VCaP (cell line): Measurements from ENCODE around the gene PTTG1IP.

ENCODE experiments used
- H3K27ac ChIP-seq: fragments of 450-650 bp; 2 replicates; pipeline ENCODE4 v1.5.1; 2017
- TF ChIP-seq, protein P1 (sequence below): fragments of 450-650 bp; conservative IDR thresholded peaks from 2 replicates; pipeline ENCODE4 v1.5.1; 2017; ENCODE audit warnings: mild to moderate bottlenecking, moderate library complexity

Gene PTTG1IP

DNA sequence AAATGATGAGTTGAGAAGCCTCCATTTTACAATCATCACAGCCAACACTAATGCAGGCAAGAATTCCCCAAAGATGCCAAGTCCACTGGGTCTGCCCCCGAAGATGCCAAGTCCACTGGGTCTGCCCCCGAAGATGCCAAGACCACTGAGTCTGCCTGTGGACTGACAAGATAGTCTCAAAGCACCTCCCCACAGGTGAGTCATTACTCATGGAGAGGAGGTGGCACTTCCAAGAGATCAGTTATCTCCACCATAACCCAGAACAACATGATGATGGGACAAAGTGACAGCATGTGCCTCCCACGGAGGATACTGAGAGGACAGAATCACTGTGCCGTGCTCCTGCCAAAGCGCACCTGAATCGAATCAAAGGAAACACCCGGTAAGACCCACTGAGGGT is 4.8 kb downstream of the PTTG1IP start:
- H3K27ac ChIP-seq = peak overlapping the region; percentile 91

DNA sequence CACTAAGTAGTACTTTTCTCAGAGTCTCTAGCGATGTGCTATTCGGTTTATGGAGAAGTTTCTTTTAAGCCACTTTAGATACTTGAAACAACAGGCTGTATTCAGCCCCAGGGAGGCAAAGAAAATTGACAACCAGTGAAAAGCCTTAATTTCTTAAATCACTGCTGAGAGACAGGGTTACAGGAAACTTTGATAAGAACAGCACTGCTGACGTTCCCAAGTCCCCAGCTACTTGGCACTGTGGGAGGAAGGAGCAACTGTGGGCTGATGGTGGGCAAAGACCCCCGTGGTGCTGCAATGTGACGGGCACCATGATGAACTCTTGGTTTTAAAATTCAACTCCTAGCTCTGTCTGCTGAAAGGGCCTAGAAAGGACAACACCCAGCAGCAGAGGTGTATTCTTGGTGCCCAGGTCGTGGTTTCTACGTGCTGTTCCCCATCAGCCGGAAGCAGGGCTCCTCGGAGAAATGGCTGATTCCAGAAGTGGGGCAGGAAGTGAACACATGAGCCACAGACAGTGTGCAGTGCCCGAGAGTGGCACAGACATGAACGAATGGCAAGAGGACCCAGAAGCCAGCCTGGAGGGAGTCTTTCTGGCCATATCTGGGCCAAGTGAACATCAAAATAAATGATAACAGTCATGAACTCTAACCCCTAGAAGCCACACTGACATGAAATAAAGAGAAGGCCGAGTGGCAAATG is 5.3 kb downstream of the PTTG1IP start:
- TF ChIP-seq, protein P1, sequence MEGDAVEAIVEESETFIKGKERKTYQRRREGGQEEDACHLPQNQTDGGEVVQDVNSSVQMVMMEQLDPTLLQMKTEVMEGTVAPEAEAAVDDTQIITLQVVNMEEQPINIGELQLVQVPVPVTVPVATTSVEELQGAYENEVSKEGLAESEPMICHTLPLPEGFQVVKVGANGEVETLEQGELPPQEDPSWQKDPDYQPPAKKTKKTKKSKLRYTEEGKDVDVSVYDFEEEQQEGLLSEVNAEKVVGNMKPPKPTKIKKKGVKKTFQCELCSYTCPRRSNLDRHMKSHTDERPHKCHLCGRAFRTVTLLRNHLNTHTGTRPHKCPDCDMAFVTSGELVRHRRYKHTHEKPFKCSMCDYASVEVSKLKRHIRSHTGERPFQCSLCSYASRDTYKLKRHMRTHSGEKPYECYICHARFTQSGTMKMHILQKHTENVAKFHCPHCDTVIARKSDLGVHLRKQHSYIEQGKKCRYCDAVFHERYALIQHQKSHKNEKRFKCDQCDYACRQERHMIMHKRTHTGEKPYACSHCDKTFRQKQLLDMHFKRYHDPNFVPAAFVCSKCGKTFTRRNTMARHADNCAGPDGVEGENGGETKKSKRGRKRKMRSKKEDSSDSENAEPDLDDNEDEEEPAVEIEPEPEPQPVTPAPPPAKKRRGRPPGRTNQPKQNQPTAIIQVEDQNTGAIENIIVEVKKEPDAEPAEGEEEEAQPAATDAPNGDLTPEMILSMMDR = no peak
- H3K27ac ChIP-seq = peak overlapping the region; percentile 91

More for the DNA sequence above, 4.8 kb downstream of the PTTG1IP start:
- TF ChIP-seq, protein P1 = no peak

DNA sequence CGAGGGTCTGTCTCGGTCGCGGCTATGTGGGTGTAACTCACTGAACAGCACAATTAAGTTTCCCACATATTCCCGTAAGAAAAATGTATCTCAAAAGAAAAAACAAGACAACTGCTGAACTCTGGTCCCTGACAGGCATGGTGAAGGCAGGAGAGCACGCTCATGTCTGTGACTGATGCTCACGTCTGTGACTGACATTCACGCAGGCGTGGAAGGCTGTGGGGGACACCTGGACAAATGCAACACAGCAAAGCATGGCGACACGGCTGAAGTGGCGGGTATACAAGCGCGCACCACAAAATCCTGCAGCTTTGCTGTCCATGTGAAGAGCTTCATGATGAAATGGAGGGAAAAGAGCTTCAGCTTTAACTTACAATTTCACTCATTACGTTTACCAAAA is 6.0 kb downstream of the PTTG1IP start:
- TF ChIP-seq, protein P1 = no peak

DNA sequence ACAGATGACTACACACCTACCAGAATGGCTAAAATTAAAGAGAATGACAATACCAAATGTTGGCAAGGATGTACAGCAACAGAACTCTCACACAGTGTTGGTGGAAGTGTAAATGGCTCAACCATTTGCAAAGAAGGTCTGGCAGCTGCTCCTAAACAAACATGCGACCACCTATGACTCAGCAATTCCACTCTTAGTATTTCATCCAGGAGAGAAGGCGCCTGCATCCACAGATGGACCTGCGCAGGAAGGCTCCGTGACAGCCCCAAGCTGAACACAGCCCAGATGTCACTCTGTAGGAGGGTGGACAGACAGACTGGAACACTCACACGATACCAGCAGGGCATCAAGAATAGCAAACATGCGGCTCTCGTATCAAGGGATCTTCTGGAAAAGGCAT is 6.7 kb downstream of the PTTG1IP start:
- TF ChIP-seq, protein P1 = no peak
- H3K27ac ChIP-seq = peak overlapping the region; percentile 91; the same call in 1 of the 2 replicates

More for the DNA sequence above, 6.0 kb downstream of the PTTG1IP start:
- peak overlapping the region; percentile 91; the same call in 1 of the 2 replicates for H3K27ac ChIP-seq

DNA sequence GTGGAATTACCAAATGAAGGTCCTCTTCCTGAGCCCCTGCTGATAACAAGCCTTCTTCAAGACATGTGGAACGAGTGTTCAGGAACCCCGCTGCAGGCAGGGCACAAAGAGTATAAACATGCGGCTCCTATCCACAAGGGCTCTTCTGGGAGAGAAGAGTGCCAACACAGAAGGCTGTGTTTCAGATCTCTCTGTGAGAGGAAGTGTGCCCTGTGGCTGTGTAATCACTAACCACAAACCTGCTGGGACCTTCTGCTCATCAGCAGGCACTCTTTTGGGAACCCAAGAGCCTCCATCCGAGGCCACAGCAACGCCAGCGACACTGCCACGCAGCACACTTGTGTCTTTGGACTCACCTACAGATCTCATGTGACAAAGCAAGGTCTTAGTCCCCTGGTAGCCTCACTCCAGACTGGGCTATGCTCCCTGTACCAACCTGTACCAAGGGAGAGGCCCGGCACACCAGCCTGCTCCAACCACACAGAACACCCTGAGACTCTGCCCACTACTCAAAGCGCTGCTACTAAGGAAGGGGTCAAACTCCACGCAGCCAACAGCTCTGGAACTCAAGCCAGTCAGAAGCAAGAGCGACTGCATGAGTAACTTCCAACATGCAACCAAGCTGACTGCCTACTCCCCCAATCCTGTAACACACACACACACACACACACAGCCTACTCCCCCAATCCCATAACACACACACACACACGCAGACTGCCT is 7.8 kb downstream of the PTTG1IP start:
- TF ChIP-seq, protein P1 = no peak
- peak overlapping the region; percentile 88 for H3K27ac ChIP-seq

DNA sequence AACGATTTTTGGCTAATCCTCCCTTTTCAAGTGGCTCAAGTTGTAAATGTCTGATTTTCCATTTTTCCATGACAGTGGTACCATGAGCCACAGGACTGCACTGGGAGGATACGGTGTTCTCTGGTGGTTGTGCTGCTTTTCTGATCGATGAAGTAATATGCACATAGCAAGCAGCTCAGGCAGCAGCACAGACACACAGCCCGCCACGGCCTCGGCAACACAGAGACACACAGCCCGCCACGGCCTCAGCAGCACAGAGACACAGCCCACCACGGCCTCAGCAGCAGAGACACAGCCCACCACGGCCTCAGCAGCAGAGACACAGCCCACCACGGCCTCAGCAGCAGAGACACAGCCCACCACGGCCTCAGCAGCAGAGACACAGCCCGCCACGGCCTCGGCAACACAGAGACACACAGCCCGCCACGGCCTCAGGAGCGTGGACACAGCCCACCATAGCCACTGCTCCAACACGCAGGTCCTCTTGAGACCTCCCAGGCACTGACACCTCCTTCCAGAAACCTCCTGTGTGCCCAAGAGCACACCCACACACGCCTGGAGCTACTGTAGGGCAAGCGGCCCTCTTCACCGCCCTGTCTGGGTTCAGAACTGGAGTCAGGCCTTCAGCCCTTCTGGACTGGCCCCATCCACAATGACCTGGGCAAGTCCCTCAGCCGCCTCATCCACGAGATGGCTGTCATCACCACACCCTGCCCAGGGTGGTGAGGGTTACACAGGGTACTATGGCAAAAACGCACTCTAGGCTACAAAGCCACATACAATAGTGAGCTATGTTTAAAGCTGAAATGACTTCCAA is 10.4 kb downstream of the PTTG1IP start:
- TF ChIP-seq, protein P1 = no peak
- peak overlapping the region; percentile 88 for H3K27ac ChIP-seq

DNA sequence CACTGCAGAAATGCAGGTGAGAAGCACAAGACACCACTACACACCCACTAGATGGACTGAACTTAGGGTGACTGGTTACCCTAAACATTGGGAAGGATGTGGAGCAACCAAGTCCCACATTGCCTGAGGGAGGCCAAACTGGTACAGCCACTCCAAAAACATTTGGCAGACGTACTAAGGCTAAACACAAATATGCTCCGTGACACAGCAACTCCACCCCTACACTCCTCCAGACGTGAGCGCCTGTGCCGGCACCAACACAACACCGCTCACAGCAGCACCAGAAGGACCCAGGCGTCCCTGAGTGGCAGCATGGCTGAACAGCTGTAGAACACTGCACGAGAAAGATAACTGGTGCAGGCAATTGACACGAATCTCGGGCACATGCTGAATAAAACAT is 14.7 kb downstream of the PTTG1IP start:
- TF ChIP-seq, protein P1 = no peak
- peak overlapping the region; percentile 30; the same call in 1 of the 2 replicates for H3K27ac ChIP-seq
